H9 (cell line): ENCODE results near the gene GUCY1A1. TPM values are rescaled to one million over a fixed set of nuclear protein-coding genes. Genes with fewer than 3 reads are reported as not detected.

Experiments
- DNase-seq: peaks from one replicate; pipeline ENCODE4 v3.0.0-alpha.2; 2017
- H2AFZ ChIP-seq: one replicate; pipeline ENCODE4 v1.6.1; 2013; ENCODE audit warnings: mild to moderate bottlenecking, low read length, control low read depth, moderate library complexity
- H2AK5ac ChIP-seq: 2 replicates; pipeline ENCODE4 v1.6.1; 2013; ENCODE audit warnings: low read length, control low read depth, mixed read lengths; ENCODE audit not compliant: insufficient read length
- H2BK120ac ChIP-seq: one replicate; pipeline ENCODE4 v1.6.1; 2013; ENCODE audit warnings: low read depth, mild to moderate bottlenecking, low read length, control low read depth, inconsistent platforms; ENCODE audit not compliant: poor library complexity, severe bottlenecking
- H2BK12ac ChIP-seq: 2 replicates; pipeline ENCODE4 v1.6.1; 2013; ENCODE audit warnings: low read length, control low read depth, mixed read lengths, low read depth; ENCODE audit not compliant: insufficient read length
- H2BK15ac ChIP-seq: 2 replicates; pipeline ENCODE4 v1.6.1; 2013; ENCODE audit warnings: low read depth, low read length, control low read depth
- H2BK20ac ChIP-seq: one replicate; pipeline ENCODE4 v1.6.1; 2013; ENCODE audit warnings: low read depth, mild to moderate bottlenecking, low read length, control low read depth, inconsistent platforms; ENCODE audit not compliant: poor library complexity, severe bottlenecking
- H2BK5ac ChIP-seq: 2 replicates; pipeline ENCODE4 v1.6.1; 2013; ENCODE audit warnings: low read length, control low read depth, mixed read lengths; ENCODE audit not compliant: insufficient read length
- H3K14ac ChIP-seq: 2 replicates; pipeline ENCODE4 v1.6.1; 2013; ENCODE audit warnings: low read length, control low read depth; ENCODE audit not compliant: insufficient read depth
- H3K18ac ChIP-seq: 2 replicates; pipeline ENCODE4 v1.6.1; 2013; ENCODE audit warnings: low read depth, mild to moderate bottlenecking, mixed read lengths, low read length, control low read depth; ENCODE audit not compliant: insufficient read length
- H3K23ac ChIP-seq: 2 replicates; pipeline ENCODE4 v1.6.1; 2013; ENCODE audit warnings: low read length, control low read depth, mixed read lengths, low read depth; ENCODE audit not compliant: insufficient read length
- H3K23me2 ChIP-seq: 2 replicates; pipeline ENCODE4 v1.6.1; 2013; ENCODE audit warnings: low read depth, mild to moderate bottlenecking, mixed read lengths, low read length, control low read depth; ENCODE audit not compliant: insufficient read length, poor library complexity, severe bottlenecking
- H3K27ac ChIP-seq: 2 replicates; pipeline ENCODE4 v1.5.1; 2013; ENCODE audit warnings: low read length, control low read depth, mixed read lengths, low read depth; ENCODE audit not compliant: insufficient read length
- H3K27me3 ChIP-seq: 2 replicates; pipeline ENCODE4 v1.6.1; 2013; ENCODE audit warnings: low read length, control low read depth, inconsistent platforms; ENCODE audit not compliant: insufficient read depth
- H3K4ac ChIP-seq: 2 replicates; pipeline ENCODE4 v1.6.1; 2013; ENCODE audit warnings: low read depth, mild to moderate bottlenecking, control low read depth, inconsistent platforms, low read length, moderate library complexity
- H3K4me1 ChIP-seq: 2 replicates; pipeline ENCODE4 v1.6.1; 2013; ENCODE audit warnings: low read length, control low read depth, inconsistent platforms; ENCODE audit not compliant: insufficient read depth
- H3K4me2 ChIP-seq: 2 replicates; pipeline ENCODE4 v1.6.1; 2013; ENCODE audit warnings: low read length, control low read depth, mixed read lengths; ENCODE audit not compliant: insufficient read length, insufficient read depth
- H3K56ac ChIP-seq: 2 replicates; pipeline ENCODE4 v1.6.1; 2013; ENCODE audit warnings: low read depth, mild to moderate bottlenecking, mixed read lengths, low read length, control low read depth; ENCODE audit not compliant: insufficient read length
- H3K79me1 ChIP-seq: 2 replicates; pipeline ENCODE4 v1.6.1; 2013; ENCODE audit warnings: low read depth, mild to moderate bottlenecking, moderate library complexity, low read length, control low read depth, inconsistent platforms; ENCODE audit not compliant: insufficient read depth, poor library complexity, severe bottlenecking
- H3K79me2 ChIP-seq: 2 replicates; pipeline ENCODE4 v1.6.1; 2013; ENCODE audit warnings: low read length, control low read depth, inconsistent platforms; ENCODE audit not compliant: insufficient read depth
- H3K9ac ChIP-seq: 2 replicates; pipeline ENCODE4 v1.6.1; 2013; ENCODE audit warnings: low read length, control low read depth, mixed read lengths; ENCODE audit not compliant: insufficient read length; ENCODE audit errors: extremely low read depth
- H3K9me3 ChIP-seq: one replicate; pipeline ENCODE4 v1.6.1; 2013; ENCODE audit warnings: low read depth, low read length, inconsistent platforms; ENCODE audit not compliant: control insufficient read depth
- H3T11ph ChIP-seq: one replicate; pipeline ENCODE4 v1.6.1; 2013; ENCODE audit warnings: mild to moderate bottlenecking, low read length, control low read depth, inconsistent platforms
- H4K20me1 ChIP-seq: one replicate; pipeline ENCODE4 v1.6.1; 2013; ENCODE audit not compliant: control insufficient read depth, insufficient read length, insufficient read depth
- H4K5ac ChIP-seq: 2 replicates; pipeline ENCODE4 v1.6.1; 2013; ENCODE audit warnings: low read depth, mild to moderate bottlenecking, mixed read lengths, low read length, control low read depth; ENCODE audit not compliant: insufficient read length
- H4K8ac ChIP-seq: replicated peaks from 2 replicates; pipeline ENCODE4 v1.6.1; 2013; ENCODE audit warnings: low read length, control low read depth, mixed read lengths, low read depth; ENCODE audit not compliant: insufficient read length
- H4K91ac ChIP-seq: 2 replicates; pipeline ENCODE4 v1.6.1; 2013; ENCODE audit warnings: low read depth, mild to moderate bottlenecking, moderate library complexity, mixed read lengths, low read length, control low read depth; ENCODE audit not compliant: insufficient read length
- H3K27ac Mint-ChIP-seq, 3 experiments: 2 replicates in 2 of 3; 3 replicates in 1 of 3; pipeline ENCODE4 v1.8.0; 2020 to 2021; ENCODE audit warnings: mixed read lengths in 3 of 3, mild to moderate bottlenecking in 1 of 3, moderate library complexity in 1 of 3
- H3K27me3 Mint-ChIP-seq: 2 replicates; pipeline ENCODE4 v1.8.0; 2021; ENCODE audit warnings: low read depth, mild to moderate bottlenecking, moderate library complexity, mixed read lengths
- H3K36me3 Mint-ChIP-seq, 3 experiments: 2 replicates in 2 of 3; 3 replicates in 1 of 3; pipeline ENCODE4 v1.8.0; 2020 to 2021; ENCODE audit warnings: low read depth in 3 of 3, mixed read lengths in 3 of 3; ENCODE audit not compliant: insufficient read depth in 1 of 3
- H3K4me1 Mint-ChIP-seq, 2 experiments: 2 replicates each; pipeline ENCODE4 v1.8.0; 2020; ENCODE audit warnings: mixed read lengths in 2 of 2
- H3K4me3 Mint-ChIP-seq, 2 experiments: 2 replicates in 1 of 2; 3 replicates in 1 of 2; pipeline ENCODE4 v1.8.0; 2020 to 2021; ENCODE audit warnings: mild to moderate bottlenecking in 2 of 2, mixed read lengths in 2 of 2, moderate library complexity in 1 of 2
- H3K9me3 Mint-ChIP-seq, 2 experiments: 2 replicates in 1 of 2; 3 replicates in 1 of 2; pipeline ENCODE4 v1.8.0; 2020; ENCODE audit warnings: mild to moderate bottlenecking in 2 of 2, mixed read lengths in 2 of 2, moderate library complexity in 1 of 2
- CTCF ChIP-seq: fragments of 200-600 bp; sonication (generic); conservative IDR thresholded peaks from 3 replicates; pipeline ENCODE4 v1.8.0; 2021; ENCODE audit warnings: antibody characterized with exemption, mild to moderate bottlenecking
- total RNA-seq: library from RNA; stranded (reverse); gene quantifications from 2 replicates; pipeline ENCODE4 v1.2.1, GENCODE V29; 2021

The GUCY1A1 gene
- total RNA-seq, 1 experiment from 2014 or later = not detected

- H3K27me3 Mint-ChIP-seq = no peaks in the 10 kb centered on the region
- no peak overlapping the region for H2BK15ac ChIP-seq
- H2BK12ac ChIP-seq = no peak overlapping the region
- no peak overlapping the region for H2BK20ac ChIP-seq
- H3K23me2 ChIP-seq = no peaks in the 10 kb centered on the region
- no peak overlapping the region for H4K5ac ChIP-seq
- H3K27me3 ChIP-seq = no peaks in the 10 kb centered on the region
- no peak for DNase-seq
- no peaks in the 10 kb centered on the region for H4K20me1 ChIP-seq
- H3K23ac ChIP-seq = no peak overlapping the region
- no peak overlapping the region for H4K8ac ChIP-seq
- H3K14ac ChIP-seq = no peak overlapping the region
- no peaks in the 10 kb centered on the region for H3K79me2 ChIP-seq
- no peaks in the 10 kb centered on the region for H3K79me1 ChIP-seq
- H3K56ac ChIP-seq = no peak overlapping the region
- H2BK120ac ChIP-seq = no peak overlapping the region
- no peak overlapping the region for H3K4me2 ChIP-seq
- no peak overlapping the region for H2AK5ac ChIP-seq
- H3K9me3 Mint-ChIP-seq = no peaks in the 10 kb centered on the region
- no peak overlapping the region for H4K91ac ChIP-seq
- H3K18ac ChIP-seq = no peak overlapping the region
- no peaks in the 10 kb centered on the region for H3K9me3 ChIP-seq
- H3K4me1 ChIP-seq = no peaks in the 10 kb centered on the region
- H3K36me3 Mint-ChIP-seq = no peaks in the 10 kb centered on the region
- no peak overlapping the region for H3K9ac ChIP-seq
- no peak overlapping the region for H3K4ac ChIP-seq
- H2BK5ac ChIP-seq = no peak overlapping the region
- TF ChIP-seq CTCF = no peak
- no peaks in the 10 kb centered on the region for H3K4me1 Mint-ChIP-seq
- H3K27ac ChIP-seq = no peak overlapping the region
- H3T11ph ChIP-seq = no peak overlapping the region
- H3K27ac Mint-ChIP-seq = no peak overlapping the region
- no peak overlapping the region for H2AFZ ChIP-seq
- H3K4me3 Mint-ChIP-seq = no peak overlapping the region
Measured at GRCh38 chr4:155624478-155624877, 42.2 kb upstream of the GUCY1A1 start.
